Measurements from ENCODE around the gene ACCSL. TPM values are rescaled to one million over a fixed set of nuclear protein-coding genes. Genes with fewer than 3 reads are reported as not detected.

ACCSL gene
- not detected in 2 replicates for total RNA-seq

GRCh38 chr11:44047931-44048431 is at the start of gene ACCSL:
Gene ACCSL (plus strand): TSS chr11:44047981. CDS start chr11:44048037, 56 bp downstream.

GRCh38 chr11:44065841-44066731 is 18.3 kb downstream of the ACCSL start, which contains the start of gene ACCS:
Gene ACCS (plus strand): TSS chr11:44066270. CDS start chr11:44067628, 1,358 bp downstream.

GRCh38 chr11:44095506-44096359 is 48.0 kb downstream of the ACCSL start, which contains the start of gene EXT2:
Gene EXT2 (plus strand): TSS chr11:44095678. CDS start chr11:44107713, 12,035 bp downstream.

Other genes with a start within 250 kb of the ACCSL start
- 40.5 and 51.7 TPM in 2 replicates for gene ALKBH3, start 167.2 kb upstream of the ACCSL start, total RNA-seq
- gene C11orf96, start 105.3 kb upstream of the ACCSL start, total RNA-seq = 1.3 and 5.2 TPM in 2 replicates
- gene ACCS, start 18.3 kb downstream of the ACCSL start, total RNA-seq = 4.8 and 8.2 TPM in 2 replicates
- gene EXT2, start 47.7 kb downstream of the ACCSL start, total RNA-seq = 83.1 and 97.7 TPM in 2 replicates

All from thoracic aorta endothelial cell (primary cell).